A549 treated with GW870086 at 1 μM for 4 hours (cell line): ENCODE data around the gene BORCS6. TPM values are rescaled to one million over a fixed set of nuclear protein-coding genes. Genes with fewer than 3 reads are reported as not detected.

Source experiments
- total RNA-seq: library from RNA; stranded (reverse); fragments of 200-300 nt; extraction: Qiagen RNA extraction; gene quantifications from 5 replicates; pipeline ENCODE4 v1.2.3, GENCODE V29; 2022; ENCODE audit warnings: low read depth

BORCS6 gene
- total RNA-seq = 5.6 to 8.8 TPM (median 7.6 TPM) in 5 replicates

GRCh38 chr17:8189711-8190477 lies at the start of gene BORCS6:
Gene BORCS6, minus strand, starts transcription at chr17:8190180. Its CDS starts 40 bp downstream, at chr17:8190140.

GRCh38 chr17:8209907-8210760 lies 20.2 kb upstream of the BORCS6 start, which contains the start of gene AURKB:
Gene AURKB, minus strand, starts transcription at chr17:8210575. Its CDS starts 351 bp downstream, at chr17:8210224.

DNA sequence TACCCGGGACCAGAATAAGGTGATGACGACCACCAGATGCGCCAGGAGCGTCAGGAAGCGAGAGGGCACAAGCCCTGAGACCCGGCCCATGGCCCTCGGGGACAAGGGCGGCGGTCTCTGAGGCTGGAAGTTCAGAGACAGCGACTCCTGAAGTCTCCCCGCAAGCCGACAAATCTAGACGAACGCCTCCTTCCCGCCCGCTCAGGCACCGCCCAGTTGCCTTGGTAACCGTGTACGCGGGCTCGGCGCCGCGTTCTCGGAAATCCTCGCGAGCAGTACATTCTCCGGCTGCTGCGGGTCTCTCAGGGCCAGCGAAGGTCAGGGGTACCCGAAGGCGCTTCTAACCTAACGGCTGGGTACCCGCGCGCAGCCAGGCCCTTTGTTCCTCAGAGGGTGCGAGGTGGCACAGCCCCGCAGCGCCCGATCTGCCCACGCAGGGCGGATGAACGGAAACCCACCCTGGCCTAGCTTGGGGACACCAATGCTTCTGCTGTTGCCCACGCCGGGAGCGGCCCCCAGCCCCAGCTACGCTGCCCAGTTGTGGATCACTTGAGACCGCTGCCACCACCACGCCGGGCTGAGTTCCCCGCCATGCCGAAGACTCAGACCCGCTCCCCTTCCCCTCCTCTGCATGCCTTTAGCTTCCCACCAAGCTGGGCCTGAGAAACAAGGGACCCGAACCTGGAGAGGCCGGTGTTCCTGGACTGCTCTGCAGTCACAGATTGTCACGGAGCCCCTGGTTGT lies 13.6 kb downstream of the BORCS6 start, which contains the start of gene TMEM107:
TSS of gene TMEM107 (minus strand) at position 184 of the 744 bp plus-strand sequence. CDS start at position 90, 94 bp downstream.

GRCh38 chr17:8162233-8162996 lies 27.6 kb downstream of the BORCS6 start, which contains the start of gene VAMP2:
Gene VAMP2, minus strand, starts transcription at chr17:8162948. Its CDS starts 69 bp downstream, at chr17:8162879.

GRCh38 chr17:8152112-8152775 lies 37.7 kb downstream of the BORCS6 start, which contains the start of gene PER1:
Gene PER1, minus strand, starts transcription at chr17:8152404. Its CDS starts 1,698 bp downstream, at chr17:8150706.

Other genes starting within 250 kb of the BORCS6 start
- 0.24 to 0.34 TPM in 2 of 5 replicates, not detected in the others for gene GUCY2D, start 187.6 kb downstream of the BORCS6 start, total RNA-seq
- gene ALOX15B, start 151.1 kb downstream of the BORCS6 start, total RNA-seq = 0.05 to 0.07 TPM in 2 of 5 replicates, not detected in the others
- 1.3 to 1.8 TPM (median 1.6 TPM) in 5 replicates for gene ALOX12B, start 102.5 kb downstream of the BORCS6 start, total RNA-seq
- 6.6 to 10.9 TPM (median 7.4 TPM) in 5 replicates for gene ALOXE3, start 71.7 kb downstream of the BORCS6 start, total RNA-seq
- gene HES7, start 66.1 kb downstream of the BORCS6 start, total RNA-seq = 2.3 to 3.0 TPM (median 2.9 TPM) in 5 replicates
- gene PER1, start 37.8 kb downstream of the BORCS6 start, total RNA-seq = 22.7 to 29.3 TPM (median 25.0 TPM) in 5 replicates
- 21.3 to 31.2 TPM (median 26.8 TPM) in 5 replicates for gene VAMP2, start 27.2 kb downstream of the BORCS6 start, total RNA-seq
- gene TMEM107, start 13.8 kb downstream of the BORCS6 start, total RNA-seq = 17.5 to 22.1 TPM (median 20.1 TPM) in 5 replicates
- gene AURKB, start 20.4 kb upstream of the BORCS6 start, total RNA-seq = 139 to 152 TPM (median 146 TPM) in 5 replicates
- 11.5 to 18.6 TPM (median 15.1 TPM) in 5 replicates for gene CTC1, start 57.9 kb upstream of the BORCS6 start, total RNA-seq
- gene PFAS, start 59.1 kb upstream of the BORCS6 start, total RNA-seq = 41.2 to 50.2 TPM (median 48.6 TPM) in 5 replicates
- gene RANGRF, start 98.5 kb upstream of the BORCS6 start, total RNA-seq = 39.8 to 50.9 TPM (median 44.1 TPM) in 5 replicates
- 4.8 to 7.2 TPM (median 6.7 TPM) in 5 replicates for gene SLC25A35, start 105.2 kb upstream of the BORCS6 start, total RNA-seq
- not detected in 5 replicates for gene ARHGEF15, start 120.1 kb upstream of the BORCS6 start, total RNA-seq
- gene ODF4, start 149.7 kb upstream of the BORCS6 start, total RNA-seq = not detected in 5 replicates
- 3,549 to 4,766 TPM (median 3,710 TPM) in 5 replicates for gene RPL26, start 193.0 kb upstream of the BORCS6 start, total RNA-seq
- not detected in 5 replicates for gene RNF222, start 207.6 kb upstream of the BORCS6 start, total RNA-seq
- gene NDEL1, start 245.7 kb upstream of the BORCS6 start, total RNA-seq = 54.6 to 66.7 TPM (median 65.1 TPM) in 5 replicates